Measurements from ENCODE around the gene ERCC5.

The ERCC5 gene

DNA sequence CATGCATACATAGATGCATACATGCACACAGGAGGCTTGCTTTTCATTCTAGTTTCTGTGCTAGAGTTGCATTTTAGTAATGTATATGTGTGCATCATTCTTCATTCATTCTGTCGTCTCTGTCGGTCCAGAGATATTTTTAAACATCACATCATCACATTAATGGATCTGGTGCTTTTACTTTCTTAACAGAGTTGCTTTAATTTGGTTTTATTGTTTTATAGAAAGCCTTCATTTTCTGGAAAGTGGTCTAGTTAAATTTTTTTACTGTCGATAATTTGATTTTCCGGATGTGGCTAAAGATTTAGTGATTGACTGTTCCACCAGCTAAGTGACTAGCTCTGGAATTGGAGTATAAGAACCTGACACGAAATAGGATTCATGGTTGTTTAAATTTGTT is 30.0 kb upstream of the ERCC5 start:
- intact Hi-C loops (cut with DNase I; ENCODE audit: low total_unique reads) = no loop called here
- no peak overlapping the region for H3K4me3 ChIP-seq
- peaks cover 0 to 8% (median 0%) of the 10 kb centered on the region in 3 donors for H3K9me3 ChIP-seq
- TF ChIP-seq, protein P1, sequence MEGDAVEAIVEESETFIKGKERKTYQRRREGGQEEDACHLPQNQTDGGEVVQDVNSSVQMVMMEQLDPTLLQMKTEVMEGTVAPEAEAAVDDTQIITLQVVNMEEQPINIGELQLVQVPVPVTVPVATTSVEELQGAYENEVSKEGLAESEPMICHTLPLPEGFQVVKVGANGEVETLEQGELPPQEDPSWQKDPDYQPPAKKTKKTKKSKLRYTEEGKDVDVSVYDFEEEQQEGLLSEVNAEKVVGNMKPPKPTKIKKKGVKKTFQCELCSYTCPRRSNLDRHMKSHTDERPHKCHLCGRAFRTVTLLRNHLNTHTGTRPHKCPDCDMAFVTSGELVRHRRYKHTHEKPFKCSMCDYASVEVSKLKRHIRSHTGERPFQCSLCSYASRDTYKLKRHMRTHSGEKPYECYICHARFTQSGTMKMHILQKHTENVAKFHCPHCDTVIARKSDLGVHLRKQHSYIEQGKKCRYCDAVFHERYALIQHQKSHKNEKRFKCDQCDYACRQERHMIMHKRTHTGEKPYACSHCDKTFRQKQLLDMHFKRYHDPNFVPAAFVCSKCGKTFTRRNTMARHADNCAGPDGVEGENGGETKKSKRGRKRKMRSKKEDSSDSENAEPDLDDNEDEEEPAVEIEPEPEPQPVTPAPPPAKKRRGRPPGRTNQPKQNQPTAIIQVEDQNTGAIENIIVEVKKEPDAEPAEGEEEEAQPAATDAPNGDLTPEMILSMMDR (IDR thresholded peaks at IDR 0.05) = no peak
- H3K27ac ChIP-seq = no peak overlapping the region
- DNase-seq = no peak
- H3K36me3 ChIP-seq = peaks cover 14 to 28% (median 21%) of the 10 kb centered on the region in 3 donors
- no peaks in the 10 kb centered on the region for H3K27me3 ChIP-seq
- H3K4me1 ChIP-seq = peaks cover 0 to 13% (median 3%) of the 10 kb centered on the region in 4 donors

DNA sequence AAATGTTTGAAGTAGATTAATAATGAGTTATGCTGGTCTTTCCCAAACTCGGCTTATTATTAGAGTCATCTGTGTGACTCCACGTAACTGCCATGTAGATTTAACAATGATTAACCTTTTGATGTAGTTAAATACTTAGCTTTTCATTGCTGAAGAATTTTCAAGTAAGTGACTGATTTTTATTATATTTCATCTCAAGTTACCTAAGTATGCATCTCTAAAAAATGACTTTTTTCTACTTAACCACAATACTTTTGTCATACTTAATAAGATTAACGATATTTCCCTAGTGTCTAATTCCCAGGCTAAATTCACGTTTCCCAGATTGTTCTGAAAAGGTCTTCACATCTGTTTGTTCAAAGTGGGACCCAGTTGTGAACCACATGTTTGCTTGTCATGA is 29.1 kb upstream of the ERCC5 start:
- Histone ChIP-seq H3K9me3 (no peaks in the 10 kb centered on the region), H3K27ac (no peak overlapping the region), H3K36me3 (peaks cover 11 to 30% (median 23%) of the 10 kb centered on the region in 3 donors), H3K4me3 (no peak overlapping the region), H3K27me3 (no peaks in the 10 kb centered on the region), H3K4me1 (peaks cover 0 to 13% (median 3%) of the 10 kb centered on the region in 4 donors)
- intact Hi-C loops (cut with DNase I; ENCODE audit: low total_unique reads) = no loop called here
- TF ChIP-seq, protein P1 (IDR thresholded peaks at IDR 0.05) = no peak
- no peak for DNase-seq

GRCh38 chr13:102817241-102817640 is 28.6 kb upstream of the ERCC5 start:
- H3K27ac ChIP-seq = no peak overlapping the region
- TF ChIP-seq, protein P1 (IDR thresholded peaks at IDR 0.05) = no peak
- H3K27me3 ChIP-seq = no peaks in the 10 kb centered on the region
- H3K4me3 ChIP-seq = no peak overlapping the region
- no peaks in the 10 kb centered on the region for H3K9me3 ChIP-seq
- intact Hi-C loops (cut with DNase I; ENCODE audit: low total_unique reads) = no loop called here
- H3K4me1 ChIP-seq = peaks cover 0 to 13% (median 3%) of the 10 kb centered on the region in 4 donors
- no peak for DNase-seq
- H3K36me3 ChIP-seq = peaks cover 17 to 35% (median 28%) of the 10 kb centered on the region in 3 donors

- peaks cover 0 to 8% (median 2%) of the 10 kb centered on the region in 4 donors for H3K4me1 ChIP-seq
- intact Hi-C loops (cut with DNase I; ENCODE audit: low total_unique reads) = no loop called here
Observed at GRCh38 chr13:102817907-102818306, 27.9 kb upstream of the ERCC5 start.

GRCh38 chr13:102825400-102825799 is 20.4 kb upstream of the ERCC5 start:
- TF ChIP-seq, protein P1 (IDR thresholded peaks at IDR 0.05) = no peak
- DNase-seq = no peak
- Histone ChIP-seq H3K27me3 (no peaks in the 10 kb centered on the region), H3K4me3 (no peak overlapping the region), H3K9me3 (no peaks in the 10 kb centered on the region), H3K4me1 (no peaks in the 10 kb centered on the region), H3K36me3 (peaks cover 39 to 55% (median 47%) of the 10 kb centered on the region in 3 donors), H3K27ac (no peak overlapping the region)
- intact Hi-C loops (cut with DNase I; ENCODE audit: low total_unique reads) = no loop called here

More at GRCh38 chr13:102817907-102818306, 27.9 kb upstream of the ERCC5 start:
- Histone ChIP-seq H3K4me3 (no peak overlapping the region), H3K27me3 (no peaks in the 10 kb centered on the region), H3K27ac (no peak overlapping the region), H3K36me3 (peaks cover 23 to 42% (median 35%) of the 10 kb centered on the region in 3 donors), H3K9me3 (no peaks in the 10 kb centered on the region)
- TF ChIP-seq, protein P1 (IDR thresholded peaks at IDR 0.05) = no peak
- no peak for DNase-seq
